Osteoblast (primary cell): ENCODE results near the gene AHCY. TPM values are rescaled to one million over a fixed set of nuclear protein-coding genes. Genes with fewer than 3 reads are reported as not detected.
"Not testable (repeated sequence)": the region's sequence is repeated elsewhere in the genome, so short reads cannot be mapped to it uniquely, and the experiment has no call there.

Experiments used
- DNase-seq: peaks from one replicate; pipeline ENCODE4 v3.0.0; 2011; ENCODE audit warnings: low spot score, mixed read lengths; ENCODE audit not compliant: insufficient read length; ENCODE audit errors: missing footprints
- H2AFZ ChIP-seq: 2 replicates; pipeline ENCODE4 v1.6.0; 2011; ENCODE audit warnings: mild to moderate bottlenecking, low read length
- H3K27ac ChIP-seq: 2 replicates; pipeline ENCODE4 v1.5.1; 2011; ENCODE audit warnings: mild to moderate bottlenecking, low read depth, low read length, moderate library complexity
- H3K27me3 ChIP-seq: 2 replicates; pipeline ENCODE4 v1.6.0; 2012; ENCODE audit warnings: mild to moderate bottlenecking, control low read depth, inconsistent platforms, low read length, moderate library complexity; ENCODE audit not compliant: insufficient read depth
- H3K36me3 ChIP-seq: 2 replicates; pipeline ENCODE4 v1.5.1; 2011; ENCODE audit warnings: mild to moderate bottlenecking, low read length, control low read depth, moderate library complexity; ENCODE audit not compliant: insufficient read depth
- H3K4me1 ChIP-seq: 2 replicates; pipeline ENCODE4 v1.5.1; 2011; ENCODE audit warnings: mild to moderate bottlenecking, low read length, control low read depth, moderate library complexity; ENCODE audit not compliant: insufficient read depth
- H3K4me2 ChIP-seq: 2 replicates; pipeline ENCODE4 v1.6.0; 2011; ENCODE audit warnings: mild to moderate bottlenecking, low read length; ENCODE audit not compliant: insufficient read depth
- H3K4me3 ChIP-seq: fragments of 200-600 bp; sonication (generic); 3 replicates; pipeline ENCODE4 v1.5.1; 2012; ENCODE audit warnings: mild to moderate bottlenecking, low read length, inconsistent platforms; ENCODE audit not compliant: insufficient read depth
- H3K79me2 ChIP-seq: 2 replicates; pipeline ENCODE4 v1.6.0; 2012; ENCODE audit warnings: mild to moderate bottlenecking, low read length, control low read depth, inconsistent platforms; ENCODE audit not compliant: insufficient read depth
- H3K9me3 ChIP-seq: 2 replicates; pipeline ENCODE4 v1.5.1; 2011; ENCODE audit warnings: low read depth, low read length, control low read depth
- H4K20me1 ChIP-seq: 2 replicates; pipeline ENCODE4 v1.6.0; 2012; ENCODE audit warnings: mild to moderate bottlenecking, low read length, control low read depth; ENCODE audit not compliant: insufficient read depth
- total RNA-seq: library from RNA; depleted of rRNA; stranded (reverse); fragments of >200 nt; gene quantifications from 2 replicates; pipeline ENCODE4 v1.2.3, GENCODE V29; 2012
- TF ChIP-seq, protein P1 (sequence below): IDR thresholded peaks from 2 replicates; pipeline ENCODE4 v1.5.1; 2011; ENCODE audit warnings: mild to moderate bottlenecking, low read depth, low read length, moderate library complexity; ENCODE audit errors: extremely low read depth

AHCY gene
- 87.6 and 98.7 TPM in 2 replicates for total RNA-seq

DNA sequence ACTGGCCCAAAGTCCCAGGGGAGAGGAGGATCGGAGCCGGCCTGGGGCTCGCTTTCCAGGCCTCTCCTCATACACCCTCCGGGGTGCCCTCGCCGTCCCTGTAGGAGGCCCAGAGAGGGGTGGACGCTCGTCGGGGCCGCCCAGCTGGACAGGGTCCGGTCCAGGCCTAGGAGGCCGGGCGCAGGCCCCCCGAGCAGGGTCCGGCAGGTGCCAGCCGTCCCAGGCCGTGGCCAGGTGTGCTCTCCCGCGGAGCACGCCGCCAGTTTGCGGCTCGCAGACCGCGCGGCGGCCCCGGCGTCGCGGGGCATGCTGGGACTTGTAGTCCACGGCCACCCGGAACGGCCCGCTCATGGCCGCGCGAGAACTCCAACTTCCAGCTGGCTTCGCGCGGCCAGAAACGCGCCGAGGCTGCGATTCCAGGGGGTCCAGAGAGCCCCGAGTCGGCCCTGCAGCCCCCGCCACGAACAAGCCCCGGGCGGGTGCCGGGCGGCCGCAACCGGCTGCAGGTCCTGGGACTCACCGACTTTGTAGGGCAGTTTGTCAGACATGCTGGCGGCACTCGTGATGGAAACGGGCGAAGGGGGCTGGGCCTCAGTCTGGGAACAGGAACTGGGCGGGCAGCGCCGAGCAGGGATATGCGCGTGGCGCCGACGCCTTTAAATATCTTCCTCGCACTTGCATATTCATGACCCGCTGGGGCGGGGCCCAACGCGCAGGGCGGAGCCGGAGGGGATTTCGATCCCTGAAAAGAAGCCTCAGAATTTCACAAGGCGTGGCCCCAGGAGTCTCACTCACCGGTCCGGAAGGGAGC, at the start of gene AHCY:
AHCY (minus strand) TSS at position 633 of the 811 bp plus-strand sequence; CDS start at position 548, 85 bp downstream.
- no peaks in the 10 kb centered on the region for H3K27me3 ChIP-seq
- peak within 1 kb of the TSS; percentile 94 for H3K27ac ChIP-seq
- peak within 1 kb of the TSS; percentile 96 for H3K4me2 ChIP-seq
- peaks cover 39% of the 10 kb centered on the region for H3K79me2 ChIP-seq
- H3K4me1 ChIP-seq = peaks cover 13% of the 10 kb centered on the region
- H2AFZ ChIP-seq = peak within 1 kb of the TSS; percentile 91
- H4K20me1 ChIP-seq = no peaks in the 10 kb centered on the region
- TF ChIP-seq, protein P1, sequence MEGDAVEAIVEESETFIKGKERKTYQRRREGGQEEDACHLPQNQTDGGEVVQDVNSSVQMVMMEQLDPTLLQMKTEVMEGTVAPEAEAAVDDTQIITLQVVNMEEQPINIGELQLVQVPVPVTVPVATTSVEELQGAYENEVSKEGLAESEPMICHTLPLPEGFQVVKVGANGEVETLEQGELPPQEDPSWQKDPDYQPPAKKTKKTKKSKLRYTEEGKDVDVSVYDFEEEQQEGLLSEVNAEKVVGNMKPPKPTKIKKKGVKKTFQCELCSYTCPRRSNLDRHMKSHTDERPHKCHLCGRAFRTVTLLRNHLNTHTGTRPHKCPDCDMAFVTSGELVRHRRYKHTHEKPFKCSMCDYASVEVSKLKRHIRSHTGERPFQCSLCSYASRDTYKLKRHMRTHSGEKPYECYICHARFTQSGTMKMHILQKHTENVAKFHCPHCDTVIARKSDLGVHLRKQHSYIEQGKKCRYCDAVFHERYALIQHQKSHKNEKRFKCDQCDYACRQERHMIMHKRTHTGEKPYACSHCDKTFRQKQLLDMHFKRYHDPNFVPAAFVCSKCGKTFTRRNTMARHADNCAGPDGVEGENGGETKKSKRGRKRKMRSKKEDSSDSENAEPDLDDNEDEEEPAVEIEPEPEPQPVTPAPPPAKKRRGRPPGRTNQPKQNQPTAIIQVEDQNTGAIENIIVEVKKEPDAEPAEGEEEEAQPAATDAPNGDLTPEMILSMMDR = no peak
- no peaks in the 10 kb centered on the region for H3K36me3 ChIP-seq
- H3K9me3 ChIP-seq = no peaks in the 10 kb centered on the region
- DNase-seq = peak; percentile 99
- H3K4me3 ChIP-seq = peak within 1 kb of the TSS; percentile 97

- Histone ChIP-seq H4K20me1 (no peaks in the 10 kb centered on the region), H3K4me3 (no peak overlapping the region), H3K4me2 (no peak overlapping the region), H3K27ac (no peak overlapping the region), H3K27me3 (no peaks in the 10 kb centered on the region), H3K36me3 (no peaks in the 10 kb centered on the region), H2AFZ (no peak overlapping the region), H3K79me2 (no peaks in the 10 kb centered on the region), H3K4me1 (peaks cover 4% of the 10 kb centered on the region), H3K9me3 (no peaks in the 10 kb centered on the region)
- DNase-seq = no peak
- TF ChIP-seq, protein P1 = no peak
These were observed 46.9 kb upstream of the AHCY start for GRCh38 chr20:34350095-34350494.

GRCh38 chr20:34347571-34347970, 44.4 kb upstream of the AHCY start:
- H3K4me1 ChIP-seq = peaks cover 4% of the 10 kb centered on the region
- no peaks in the 10 kb centered on the region for H3K79me2 ChIP-seq
- H3K36me3 ChIP-seq = no peaks in the 10 kb centered on the region
- H3K9me3 ChIP-seq = no peaks in the 10 kb centered on the region
- H3K4me3 ChIP-seq = no peak overlapping the region
- no peak for DNase-seq
- H2AFZ ChIP-seq = no peak overlapping the region
- H3K27me3 ChIP-seq = no peaks in the 10 kb centered on the region
- TF ChIP-seq, protein P1 = no peak
- no peak overlapping the region for H3K4me2 ChIP-seq
- no peak overlapping the region for H3K27ac ChIP-seq
- no peaks in the 10 kb centered on the region for H4K20me1 ChIP-seq

DNA sequence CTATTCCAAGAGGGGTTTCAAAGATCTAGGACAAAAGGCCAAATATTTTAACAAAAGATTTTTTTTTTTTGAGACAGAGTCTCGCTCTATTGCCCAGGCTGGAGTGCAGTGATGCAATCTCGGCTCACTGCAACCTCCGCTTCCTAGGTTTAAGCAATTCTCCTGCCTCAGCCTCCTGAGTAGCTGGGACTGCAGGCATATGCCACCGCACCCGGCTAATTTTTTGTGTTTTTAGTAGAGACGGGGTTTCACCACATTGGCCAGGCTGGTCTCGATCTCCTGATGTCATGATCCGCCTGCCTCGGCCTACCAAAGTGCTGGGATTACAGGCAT, 43.3 kb upstream of the AHCY start:
- not testable (repeated sequence) for DNase-seq, H3K36me3 ChIP-seq, H3K27ac ChIP-seq, H3K79me2 ChIP-seq, H3K4me1 ChIP-seq, H3K4me3 ChIP-seq, H2AFZ ChIP-seq, H3K27me3 ChIP-seq, H3K9me3 ChIP-seq, H3K4me2 ChIP-seq, H4K20me1 ChIP-seq

GRCh38 chr20:34345839-34346532, 42.8 kb upstream of the AHCY start:
- not testable (repeated sequence) for H3K36me3 ChIP-seq, DNase-seq, H3K27ac ChIP-seq, H2AFZ ChIP-seq, H3K4me2 ChIP-seq, H4K20me1 ChIP-seq, H3K4me3 ChIP-seq, H3K4me1 ChIP-seq, H3K27me3 ChIP-seq, H3K79me2 ChIP-seq, H3K9me3 ChIP-seq
